GM12878 (cell line): ENCODE results near the gene CDH5. TPM values are rescaled to one million over a fixed set of nuclear protein-coding genes. Genes with fewer than 3 reads are reported as not detected.

ENCODE experiments used
- ATAC-seq: fragments of 200-7000 bp; cut with Tn5 transposase; 3 replicates; pipeline ENCODE4 v1.9.1; 2020; ENCODE audit warnings: mild to moderate bottlenecking, moderate library complexity
- BruUV-seq: library from RNA; stranded (reverse); fragments of 400-500 nt; replicated peaks from 2 replicates; lab custom pipeline; 2021; lab: Mats Ljungman, UMichigan
- CTCF ChIA-PET: fragments of 300-600 bp; sonication (Branson Sonifier 250); formaldehyde crosslinking; extraction: SDS; loops from one replicate; lab custom pipeline; 2021; ENCODE audit warnings: inconsistent platforms; lab: Yijun Ruan, JAX
- POLR2A ChIA-PET: fragments of 350-600 bp; formaldehyde crosslinking; extraction: SDS; loops from one replicate; lab custom pipeline; 2021; ENCODE audit warnings: inconsistent platforms; lab: Charles Lee
- RAD21 ChIA-PET: fragments of 300-600 bp; sonication (Branson Sonifier 250); formaldehyde crosslinking; loops from one replicate; lab custom pipeline; 2023; ENCODE audit warnings: antibody characterized with exemption; ENCODE audit not compliant: unreplicated experiment; lab: Charles Lee
- SMC1A ChIA-PET: fragments of 300-600 bp; sonication (Branson Sonifier 250); formaldehyde crosslinking; loops from one replicate; lab custom pipeline; 2023; ENCODE audit not compliant: unreplicated experiment, uncharacterized antibody; lab: Charles Lee
- DNase-seq: peaks from one replicate; pipeline ENCODE4 v3.0.0-alpha.2; 2011; ENCODE audit warnings: low read depth, low spot score
- FAIRE-seq: peaks from 3 replicates; lab custom pipeline; 2011; peaks lifted over from hg19 to GRCh38; lab: Jason Lieb, UNC
- H2AFZ ChIP-seq: 2 replicates; pipeline ENCODE4 v1.6.0; 2011; ENCODE audit warnings: low read depth, low read length, control low read depth; ENCODE audit not compliant: control insufficient read depth
- H3K27ac ChIP-seq: 2 replicates; pipeline ENCODE4 v1.5.1; 2011; ENCODE audit warnings: control low read depth; ENCODE audit not compliant: control insufficient read depth, insufficient read depth
- H3K27me3 ChIP-seq, 2 experiments: replicated peaks in 1 of 2; 2 replicates each; pipeline versions ENCODE4 v1.6.0 to v1.6.1; 2011; ENCODE audit warnings: low read length in 1 of 2; ENCODE audit not compliant: control insufficient read depth in 2 of 2, insufficient read depth in 2 of 2
- H3K36me3 ChIP-seq, 2 experiments: 2 replicates each; pipeline ENCODE4 v1.5.1; 2011; ENCODE audit warnings: low read length in 1 of 2; ENCODE audit not compliant: control insufficient read depth in 2 of 2, insufficient read depth in 2 of 2
- H3K4me1 ChIP-seq: 2 replicates; pipeline ENCODE4 v1.6.1; 2011; ENCODE audit warnings: mild to moderate bottlenecking, low read length, moderate library complexity, mixed read lengths; ENCODE audit not compliant: control insufficient read depth, insufficient read depth
- H3K4me2 ChIP-seq: 2 replicates; pipeline ENCODE4 v1.6.0; 2011; ENCODE audit warnings: control low read depth; ENCODE audit not compliant: control insufficient read depth, insufficient read depth
- H3K4me3 ChIP-seq: fragments of 200-600 bp; sonication (generic); 2 replicates; pipeline ENCODE4 v1.5.1; 2016
- H3K79me2 ChIP-seq: 2 replicates; pipeline ENCODE4 v1.6.0; 2011; ENCODE audit warnings: low read length; ENCODE audit not compliant: control insufficient read depth, insufficient read depth
- H3K9ac ChIP-seq: 2 replicates; pipeline ENCODE4 v1.8.0; 2011; ENCODE audit warnings: low read length, control low read depth, mixed read lengths; ENCODE audit not compliant: control insufficient read depth, insufficient read depth
- H3K9me3 ChIP-seq: replicated peaks from 3 replicates; pipeline ENCODE4 v1.5.1; 2011; ENCODE audit warnings: mild to moderate bottlenecking, low read length; ENCODE audit not compliant: control insufficient read depth, insufficient read depth
- H4K20me1 ChIP-seq: 2 replicates; pipeline ENCODE4 v1.6.0; 2011; ENCODE audit not compliant: control insufficient read depth, insufficient read depth
- IRF4 ChIP-seq: IDR thresholded peaks from 2 replicates; pipeline ENCODE4 v1.6.1; 2011; ENCODE audit warnings: low read depth, low read length
- MTA2 ChIP-seq: fragments of 450-650 bp; IDR thresholded peaks from 2 replicates; pipeline ENCODE4 v1.6.1; 2016; ENCODE audit warnings: low read depth, mild to moderate bottlenecking, moderate library complexity
- MXI1 ChIP-seq: fragments of 150-350 bp; IDR thresholded peaks from 2 replicates; pipeline ENCODE4 v1.6.1; 2011; ENCODE audit warnings: low read depth, mild to moderate bottlenecking, inconsistent platforms, low read length, improper control_type of control experiment
- SIX5 ChIP-seq: IDR thresholded peaks from 2 replicates; pipeline ENCODE4 v1.6.1; 2011; ENCODE audit warnings: mild to moderate bottlenecking, low read depth, low read length, moderate library complexity; ENCODE audit not compliant: severe bottlenecking
- ZBED1 ChIP-seq: IDR thresholded peaks from 2 replicates; pipeline ENCODE4 v1.6.1; 2016; ENCODE audit warnings: borderline replicate concordance
- WGBS: methylation state at CpG from one replicate; pipeline ENCODE4 v1.1.6; 2016; ENCODE audit warnings: low lambda C conversion rate; ENCODE audit not compliant: insufficient replicate concordance, insufficient coverage; ENCODE audit errors: missing lambda C conversion rate; 5-methylcytosine and 5-hydroxymethylcytosine counted together
- in situ Hi-C: fragments of 300-500 bp; cut with MboI; formaldehyde crosslinking; loops from 9 replicates; pipeline ENCODE4 v1.14.3; 2018; ENCODE audit warnings: mixed read lengths
- intact Hi-C: fragments of 100-400 bp; cut with micrococcal nuclease; formaldehyde crosslinking; loops from one replicate; pipeline ENCODE4 v1.14.2; 2022; ENCODE audit not compliant: unreplicated experiment
- polyA plus RNA-seq, 11 experiments: library from polyadenylated mRNA; depleted of rRNA in 4 of 11; unstranded in 6 of 11; stranded (reverse) in 5 of 11; fragments of >200 nt; fragmentation: Nextera tagmentation in 4 of 11; fragmentation: Illumina TruSeq in 1 of 11; extraction: Ambion mirVana in 4 of 11; extraction: Trizol in 1 of 11; gene quantifications; 1 replicate in 1 of 11; 2 replicates in 10 of 11; pipeline versions ENCODE4 v1.2.1 to v1.2.3, GENCODE V29; 2011 to 2016; ENCODE audit warnings: inconsistent platforms in 2 of 11, missing spikeins in 2 of 11, low read depth in 1 of 11
- total RNA-seq, 4 experiments: library from RNA; depleted of rRNA in 3 of 4; stranded (reverse); fragments of >200 nt in 3 of 4; fragmentation: Illumina TruSeq in 1 of 4; extraction: Trizol in 1 of 4; gene quantifications; 2 replicates each; pipeline versions ENCODE4 v1.2.1 to v1.2.3, GENCODE V29; 2013 to 2021
- TF ChIP-seq, protein P1 (sequence below): fragments of 450-650 bp; IDR thresholded peaks from 2 replicates; pipeline ENCODE4 v1.6.1; 2017; ENCODE audit warnings: antibody characterized with exemption, mild to moderate bottlenecking, moderate library complexity

The CDH5 gene
- total and polyA plus RNA-seq, 10 of the 15 experiments (the other 5 are each of a cell fraction or from before 2014, with no cell fraction given), result not detected

DNA sequence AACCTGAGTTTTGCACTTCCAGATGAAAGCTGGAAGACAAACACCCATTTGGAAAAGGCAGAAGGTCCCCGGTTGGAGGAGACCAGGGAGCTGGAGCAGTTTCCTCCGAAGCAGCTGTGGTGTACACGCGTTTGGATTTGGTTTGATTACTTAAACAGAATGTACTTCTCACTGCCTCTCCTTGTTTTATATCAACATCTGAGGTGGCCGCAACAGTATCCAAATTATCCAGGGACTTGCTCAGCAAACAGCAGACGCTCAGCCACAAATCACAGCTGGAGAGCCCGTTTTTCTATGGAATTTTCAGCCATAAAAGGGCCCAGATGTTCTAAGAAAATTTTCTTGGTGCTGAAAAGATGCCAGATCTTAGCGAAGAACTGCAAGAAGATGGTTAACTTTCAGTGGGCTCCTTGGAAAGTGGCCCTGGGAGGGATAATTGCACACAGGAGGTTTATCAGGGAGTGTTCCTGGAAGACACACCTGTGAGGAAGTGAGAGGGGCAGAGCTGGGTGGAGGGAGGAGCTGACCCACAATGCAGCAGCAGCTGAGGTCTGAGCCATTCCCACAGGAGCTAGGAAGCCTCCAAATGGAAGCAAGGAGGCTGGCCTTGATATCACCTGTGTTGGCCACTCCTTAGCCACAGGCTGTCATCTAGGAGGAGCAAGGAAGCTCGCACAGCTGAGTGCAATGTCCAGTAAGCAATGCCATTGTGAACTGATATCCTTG is 28.9 kb upstream of the CDH5 start:
- Histone ChIP-seq H3K9me3 (no peaks in the 10 kb centered on the region), H3K4me2 (no peak overlapping the region), H2AFZ (no peak overlapping the region), H3K36me3 (no peaks in the 10 kb centered on the region), H3K4me1 (no peaks in the 10 kb centered on the region), H4K20me1 (no peaks in the 10 kb centered on the region), H3K27me3 (peaks cover 0 to 1% of the 10 kb centered on the region in 2 experiments; a peak in 1 of 4 replicates)
- ChIA-PET RAD21 (no interaction called here), POLR2A (no interaction called here)
- FAIRE-seq, result no peak
- in situ Hi-C loops, result no loop called here
- TF ChIP-seq IRF4, result no peak
- no peak for TF ChIP-seq SIX5
- TF ChIP-seq ZBED1, result no peak
- TF ChIP-seq MTA2, result no peak
- TF ChIP-seq, protein P1, sequence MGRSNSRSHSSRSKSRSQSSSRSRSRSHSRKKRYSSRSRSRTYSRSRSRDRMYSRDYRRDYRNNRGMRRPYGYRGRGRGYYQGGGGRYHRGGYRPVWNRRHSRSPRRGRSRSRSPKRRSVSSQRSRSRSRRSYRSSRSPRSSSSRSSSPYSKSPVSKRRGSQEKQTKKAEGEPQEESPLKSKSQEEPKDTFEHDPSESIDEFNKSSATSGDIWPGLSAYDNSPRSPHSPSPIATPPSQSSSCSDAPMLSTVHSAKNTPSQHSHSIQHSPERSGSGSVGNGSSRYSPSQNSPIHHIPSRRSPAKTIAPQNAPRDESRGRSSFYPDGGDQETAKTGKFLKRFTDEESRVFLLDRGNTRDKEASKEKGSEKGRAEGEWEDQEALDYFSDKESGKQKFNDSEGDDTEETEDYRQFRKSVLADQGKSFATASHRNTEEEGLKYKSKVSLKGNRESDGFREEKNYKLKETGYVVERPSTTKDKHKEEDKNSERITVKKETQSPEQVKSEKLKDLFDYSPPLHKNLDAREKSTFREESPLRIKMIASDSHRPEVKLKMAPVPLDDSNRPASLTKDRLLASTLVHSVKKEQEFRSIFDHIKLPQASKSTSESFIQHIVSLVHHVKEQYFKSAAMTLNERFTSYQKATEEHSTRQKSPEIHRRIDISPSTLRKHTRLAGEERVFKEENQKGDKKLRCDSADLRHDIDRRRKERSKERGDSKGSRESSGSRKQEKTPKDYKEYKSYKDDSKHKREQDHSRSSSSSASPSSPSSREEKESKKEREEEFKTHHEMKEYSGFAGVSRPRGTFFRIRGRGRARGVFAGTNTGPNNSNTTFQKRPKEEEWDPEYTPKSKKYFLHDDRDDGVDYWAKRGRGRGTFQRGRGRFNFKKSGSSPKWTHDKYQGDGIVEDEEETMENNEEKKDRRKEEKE, result no peak
- no peak for TF ChIP-seq MXI1
- TF ChIP-seq, all 136 proteins: peak for 0
- Histone ChIP-seq H3K9ac (no peak overlapping the region), H3K79me2 (no peaks in the 10 kb centered on the region), H3K27ac (no peak overlapping the region), H3K4me3 (no peak overlapping the region)
- BruUV-seq, result no TSS peak
- ATAC-seq (no peak), DNase-seq (no peak)
- SMC1A ChIA-PET, result no interaction called here
- intact Hi-C loops, result no loop called here
- CTCF ChIA-PET, result interaction anchor here (1.1 to 1.9 kb wide), 3 partner anchors 15 to 62 kb away, joined by 3 to 4 read pairs (median 4); no protein-coding TSS in a partner anchor
- 22% methylated on average over 9 of the region's 9 CpGs for WGBS
